NCI-H1105 (cell line): ENCODE results near the gene GRIA2.
"Not testable (repeated sequence)": the region's sequence is repeated elsewhere in the genome, so short reads cannot be mapped to it uniquely, and the experiment has no call there.

Experiments used
- DNase-seq: peaks from one replicate; lab custom pipeline; 2025; lab: John Stamatoyannopoulos, UW

The GRIA2 gene

DNA sequence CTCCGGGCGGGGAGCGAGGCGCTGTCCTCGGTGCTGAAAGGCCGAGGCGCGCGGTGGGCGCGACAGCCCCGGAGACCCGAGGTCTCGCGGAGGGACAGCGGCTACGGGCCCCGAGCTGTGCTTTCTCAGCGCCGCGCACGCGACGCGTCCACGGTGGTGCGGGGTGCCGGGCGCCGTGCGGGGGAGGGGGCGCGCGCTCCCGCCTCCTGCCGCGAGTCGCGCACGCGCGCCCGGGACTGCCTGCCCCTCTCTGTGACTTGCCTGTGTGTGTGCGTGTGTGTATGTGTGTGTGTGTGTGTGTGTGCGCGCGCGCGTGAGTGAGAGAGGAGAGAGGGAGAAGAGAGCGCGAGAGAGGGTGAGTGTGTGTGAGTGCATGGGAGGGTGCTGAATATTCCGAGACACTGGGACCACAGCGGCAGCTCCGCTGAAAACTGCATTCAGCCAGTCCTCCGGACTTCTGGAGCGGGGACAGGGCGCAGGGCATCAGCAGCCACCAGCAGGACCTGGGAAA is at the start of gene GRIA2:
Gene GRIA2 (plus strand): TSS at position 358 of the 511 bp plus-strand sequence. CDS start 315 bp downstream, outside the sequence.
- DNase-seq: peak; percentile 33

GRCh38 chr4:157172011-157172410 is 48.5 kb upstream of the GRIA2 start:
- no peak for DNase-seq

DNA sequence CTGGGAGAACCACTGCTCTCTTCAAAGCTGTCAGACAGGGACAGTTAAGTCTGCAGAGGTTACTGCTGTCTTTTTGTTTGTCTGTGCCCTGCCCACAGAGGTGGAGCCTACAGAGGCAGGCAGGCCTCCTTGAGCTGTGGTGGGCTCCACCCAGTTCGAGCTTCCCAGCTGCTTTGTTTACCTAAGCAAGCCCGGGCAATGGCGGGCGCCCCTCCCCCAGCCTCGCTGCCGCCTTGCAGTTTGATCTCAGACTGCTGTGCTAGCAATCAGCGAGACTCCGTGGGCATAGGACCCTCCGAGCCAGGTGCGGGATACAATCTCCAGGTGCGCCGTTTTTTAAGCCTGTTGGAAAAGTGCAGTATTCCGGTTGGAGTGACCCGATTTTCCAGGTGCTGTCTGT is 40.3 kb upstream of the GRIA2 start:
- not testable (repeated sequence) for DNase-seq

GRCh38 chr4:157184300-157184699 is 36.2 kb upstream of the GRIA2 start:
- no peak for DNase-seq

DNA sequence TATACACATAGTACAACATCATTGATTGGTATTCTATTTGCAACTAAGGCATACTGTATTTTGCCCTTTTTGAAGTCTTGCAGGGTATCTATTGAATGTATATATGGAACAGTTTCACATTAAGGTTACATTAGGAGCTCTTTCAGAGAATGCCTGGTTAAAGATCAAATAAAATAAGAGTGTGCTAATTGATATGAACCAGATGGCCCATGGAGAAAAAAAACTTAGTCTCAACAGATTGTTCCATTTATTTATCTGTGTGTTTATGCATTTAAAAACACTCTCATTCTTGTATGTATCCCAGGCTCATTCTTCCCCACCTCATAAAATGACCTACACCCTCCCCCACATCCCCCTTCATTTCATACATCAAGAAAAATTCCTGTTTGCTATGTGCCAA is 35.2 kb upstream of the GRIA2 start:
- no peak for DNase-seq

GRCh38 chr4:157195374-157195773 is 25.2 kb upstream of the GRIA2 start:
- no peak for DNase-seq

DNA sequence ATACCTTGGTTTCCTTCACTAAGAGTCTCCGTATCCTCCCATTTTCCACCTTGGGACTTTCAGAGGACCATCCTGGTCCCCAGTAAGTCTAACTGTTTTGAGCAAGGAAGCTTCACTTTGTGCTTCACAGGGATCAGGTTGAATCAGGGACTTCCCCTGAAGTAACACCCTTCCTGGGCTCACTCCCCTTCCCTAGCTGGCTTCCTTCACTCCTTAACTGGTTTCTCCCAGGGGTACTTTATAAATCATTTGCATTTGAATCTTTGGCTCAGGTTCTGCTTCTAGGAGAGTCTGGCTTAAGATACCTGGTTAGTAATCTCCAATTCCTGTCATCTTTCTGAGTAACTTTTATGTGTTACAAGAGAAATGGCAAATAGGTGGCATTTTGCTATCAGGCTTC is 24.5 kb upstream of the GRIA2 start:
- no peak for DNase-seq

- DNase-seq: no peak
These were observed 15.8 kb upstream of the GRIA2 start for GRCh38 chr4:157204634-157205244.

DNA sequence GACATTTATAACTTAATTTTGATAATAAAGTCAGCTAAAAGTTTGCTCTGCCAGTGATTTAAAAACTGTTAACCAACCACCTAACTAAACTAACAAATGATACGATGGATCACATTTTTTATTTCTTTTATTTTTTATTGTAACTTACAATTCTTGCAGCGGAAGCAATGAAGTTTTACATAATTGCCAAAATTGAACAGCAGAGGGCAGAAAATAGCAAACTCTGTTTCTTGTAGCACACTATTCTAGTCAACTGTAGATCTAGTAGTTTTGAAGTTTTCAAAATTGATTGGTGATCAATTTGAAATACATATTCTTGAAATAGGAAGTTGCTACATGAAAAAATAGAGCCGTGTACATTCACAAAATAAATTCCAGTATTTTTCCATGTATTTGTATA is 2.8 kb upstream of the GRIA2 start:
- DNase-seq: no peak

- DNase-seq: no peak
These were observed 687 bp upstream of the GRIA2 start for GRCh38 chr4:157219711-157220370.

GRCh38 chr4:157221426-157221894 is 932 bp downstream of the GRIA2 start:
- no peak for DNase-seq

GRCh38 chr4:157221895-157222770 is 1.6 kb downstream of the GRIA2 start:
- peak; percentile 16 for DNase-seq

- DNase-seq: no peak
These were observed 2.2 kb downstream of the GRIA2 start for GRCh38 chr4:157222771-157223160.

GRCh38 chr4:157223456-157223855 is 2.9 kb downstream of the GRIA2 start:
- no peak for DNase-seq

- DNase-seq: no peak
These were observed 4.6 kb downstream of the GRIA2 start for GRCh38 chr4:157225096-157225495.

GRCh38 chr4:157226035-157226434 is 5.5 kb downstream of the GRIA2 start:
- no peak for DNase-seq

DNA sequence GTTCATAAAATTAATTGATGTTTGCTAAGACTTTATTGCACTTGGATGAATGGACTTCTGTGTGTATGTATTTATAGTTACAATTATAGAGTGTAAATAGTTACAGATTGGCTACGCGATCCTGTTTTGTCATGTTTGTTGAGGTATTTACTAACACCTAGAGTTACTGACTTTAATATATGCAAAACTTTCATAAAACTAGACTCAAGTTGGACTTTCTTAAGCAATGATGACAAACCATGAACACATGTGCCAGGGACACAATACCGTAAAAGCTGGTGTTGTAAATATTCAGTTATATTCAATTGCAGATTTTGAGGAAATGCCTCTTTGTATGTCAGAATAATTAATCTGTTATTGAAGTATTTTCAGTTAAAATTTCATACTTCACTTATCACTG is 6.1 kb downstream of the GRIA2 start:
- DNase-seq: no peak

DNA sequence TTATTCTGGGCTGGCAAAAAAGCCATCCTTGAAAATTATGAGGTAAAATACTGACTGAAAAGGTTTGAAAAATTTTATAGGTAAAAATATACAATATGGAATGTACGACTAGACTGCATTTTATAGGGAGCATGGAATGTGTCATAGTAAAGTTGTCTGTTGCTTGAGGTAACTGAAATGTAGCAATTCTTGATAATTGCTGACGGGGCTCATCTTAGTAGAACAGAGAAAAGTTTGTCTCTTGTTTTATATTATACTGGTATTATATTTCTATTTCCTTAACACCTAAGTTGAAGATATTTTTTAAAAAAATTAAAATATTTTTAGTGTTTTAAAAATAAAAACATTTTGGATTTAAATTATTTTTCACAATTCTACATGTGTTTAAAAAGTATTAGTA is 11.0 kb downstream of the GRIA2 start:
- DNase-seq: no peak

GRCh38 chr4:157242871-157243270 is 22.3 kb downstream of the GRIA2 start:
- DNase-seq: no peak

- no peak for DNase-seq
These were observed 23.8 kb downstream of the GRIA2 start for GRCh38 chr4:157244348-157244747.

GRCh38 chr4:157245351-157245750 is 24.8 kb downstream of the GRIA2 start:
- no peak for DNase-seq

DNA sequence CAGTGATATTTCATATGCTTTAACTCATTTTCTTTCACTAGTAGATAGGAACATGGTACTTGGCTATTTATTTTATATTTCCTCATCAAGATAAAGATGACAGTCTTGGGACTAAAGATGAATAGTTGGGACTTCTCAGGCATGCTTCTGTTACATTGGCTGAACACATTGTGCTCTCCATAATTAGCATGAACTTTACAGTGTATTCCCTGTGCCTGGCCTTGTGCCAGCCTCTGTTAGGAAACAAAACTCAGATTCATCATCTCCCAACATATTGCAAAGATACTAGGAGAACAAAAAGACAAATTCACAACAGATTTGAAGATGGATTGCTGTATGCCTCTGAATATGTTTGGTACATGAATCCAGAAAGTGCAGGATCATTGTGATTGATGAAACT is 26.4 kb downstream of the GRIA2 start:
- no peak for DNase-seq

DNA sequence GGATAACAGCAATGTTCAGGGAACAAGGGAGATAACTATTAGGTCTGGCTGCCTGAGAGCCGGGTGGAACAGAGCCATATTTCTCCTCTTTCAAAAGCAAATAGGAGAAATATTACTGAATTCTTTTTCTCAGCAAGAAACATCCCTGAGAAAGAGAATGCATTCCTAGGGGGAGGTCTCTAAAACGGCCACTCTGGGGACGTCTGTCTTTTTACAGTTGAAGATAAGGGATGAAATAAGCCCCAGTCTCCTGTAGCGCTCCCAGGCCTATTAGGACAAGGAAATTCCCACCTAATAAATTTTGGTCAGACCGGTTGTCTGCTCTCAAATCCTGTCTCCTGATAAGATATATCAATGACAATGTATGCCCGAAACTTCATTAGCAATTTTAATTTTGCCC is 37.6 kb downstream of the GRIA2 start:
- DNase-seq: not testable (repeated sequence)
